Kidney epithelial cell (primary cell): ENCODE data around the gene GMPPB. TPM values are rescaled to one million over a fixed set of nuclear protein-coding genes. Genes with fewer than 3 reads are reported as not detected.
"Not testable (repeated sequence)": the region's sequence is repeated elsewhere in the genome, so short reads cannot be mapped to it uniquely, and the experiment has no call there.

Experiments
- DNase-seq: peaks from one replicate; pipeline ENCODE4 v3.0.0-alpha.2; 2010; ENCODE audit warnings: low read depth
- H3K27me3 ChIP-seq: 2 replicates; pipeline ENCODE4 v1.6.0; 2011; ENCODE audit warnings: low read length; ENCODE audit not compliant: control insufficient read depth, insufficient read depth
- H3K36me3 ChIP-seq: 2 replicates; pipeline ENCODE4 v1.5.1; 2011; ENCODE audit warnings: low read length; ENCODE audit not compliant: control insufficient read depth, insufficient read depth
- H3K4me3 ChIP-seq: 2 replicates; pipeline ENCODE4 v1.5.1; 2011; ENCODE audit warnings: low read depth, mild to moderate bottlenecking, control low read depth, low read length
- total RNA-seq: library from RNA; depleted of rRNA; stranded (reverse); fragments of >200 nt; gene quantifications from 2 replicates; pipeline ENCODE4 v1.2.3, GENCODE V29; 2015
- TF ChIP-seq, protein P1 (sequence below): IDR thresholded peaks from 2 replicates; pipeline ENCODE4 v1.5.1; 2011; ENCODE audit warnings: mild to moderate bottlenecking, moderate library complexity, low read length, control low read depth, inconsistent platforms; ENCODE audit not compliant: insufficient read depth, poor library complexity, severe bottlenecking

The GMPPB gene
- total RNA-seq, 1 donor from 2014 or later = 53.2 TPM

DNA sequence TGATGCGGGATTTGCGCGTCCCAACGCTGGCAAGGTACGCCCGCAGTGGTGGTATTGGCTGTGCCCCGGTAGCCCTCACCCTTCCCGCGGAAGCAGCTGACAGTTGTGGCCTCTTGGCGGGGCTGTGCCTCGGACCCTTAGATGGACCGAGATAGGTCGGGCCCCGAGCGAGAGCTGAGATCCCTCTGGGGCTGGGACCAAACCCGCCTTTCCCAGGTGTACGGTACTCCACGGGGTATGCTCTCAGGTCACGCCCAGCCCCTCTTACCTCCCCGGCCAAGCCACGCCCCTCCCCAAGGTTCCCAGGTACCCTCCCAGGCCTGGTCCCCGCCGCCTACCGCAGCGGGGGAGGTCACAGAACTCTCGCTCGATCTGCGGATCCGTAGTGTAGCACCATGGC lies 37.4 kb downstream of the GMPPB start:
- DNase-seq, H3K27me3 ChIP-seq, H3K36me3 ChIP-seq: not testable (repeated sequence)
- H3K4me3 ChIP-seq = peak overlapping the region; percentile 35

DNA sequence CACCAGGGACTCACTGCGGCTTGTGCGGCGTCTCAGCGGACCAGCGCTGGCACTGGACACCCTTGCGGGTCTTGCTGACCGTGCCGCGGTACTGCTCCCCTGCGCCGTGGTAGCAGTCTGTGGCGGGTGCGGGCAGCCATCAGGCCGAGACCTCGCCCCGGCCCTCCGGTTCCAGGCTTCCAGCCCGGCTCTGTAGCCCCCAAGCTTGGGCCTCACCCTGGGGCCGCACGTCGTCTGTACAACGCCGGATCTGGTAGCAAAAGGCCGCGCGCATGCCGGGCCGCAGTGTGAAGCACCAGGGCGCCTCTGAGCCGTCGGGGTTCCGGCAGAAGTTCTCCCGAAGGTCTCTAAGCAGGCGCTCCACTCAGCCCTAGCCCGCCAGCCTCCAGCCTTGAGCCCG lies 37.9 kb downstream of the GMPPB start:
- not testable (repeated sequence) for H3K36me3 ChIP-seq, H3K27me3 ChIP-seq, DNase-seq
- H3K4me3 ChIP-seq = peak overlapping the region; percentile 11

DNA sequence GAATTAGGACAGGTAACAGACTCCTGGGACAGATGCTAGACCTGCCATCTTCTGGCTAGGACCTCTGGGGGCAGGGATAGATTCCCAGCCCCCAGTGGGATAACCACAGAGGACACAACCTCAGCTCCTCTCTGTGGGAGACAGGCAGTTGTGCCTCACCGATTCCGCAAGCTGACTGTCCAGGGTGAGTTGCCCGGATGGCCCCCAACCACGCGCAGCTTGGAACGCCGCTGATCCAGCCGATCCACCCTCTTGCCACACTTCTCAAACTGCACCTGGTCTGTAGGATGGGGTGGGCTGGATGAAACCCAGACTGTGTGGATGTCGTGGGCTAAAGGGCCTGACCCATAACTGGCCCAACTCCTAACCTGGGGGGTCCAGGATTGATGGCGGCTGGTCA lies 38.6 kb downstream of the GMPPB start:
- DNase-seq, H3K36me3 ChIP-seq, H3K27me3 ChIP-seq, H3K4me3 ChIP-seq: not testable (repeated sequence)

DNA sequence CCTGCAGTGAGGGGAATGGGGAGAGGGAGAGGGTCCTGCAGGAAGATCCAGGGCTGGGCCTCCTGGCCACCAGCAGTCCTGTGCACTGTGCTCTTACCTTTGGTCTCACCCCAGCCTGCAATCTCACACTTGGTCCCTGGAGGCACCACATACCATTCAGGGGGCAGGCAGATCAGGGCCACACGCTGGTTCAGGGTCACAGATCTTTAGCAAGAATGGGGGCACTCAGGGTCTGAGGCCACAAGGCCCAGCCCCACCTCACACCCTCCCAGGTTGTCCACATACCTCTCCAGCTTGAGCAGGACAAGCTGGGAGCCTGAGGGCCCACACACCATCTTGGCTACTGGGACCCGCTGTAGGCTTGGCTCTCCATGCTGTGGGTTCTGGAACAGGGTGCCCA lies 39.3 kb downstream of the GMPPB start:
- not testable (repeated sequence) for H3K27me3 ChIP-seq, H3K4me3 ChIP-seq, DNase-seq, H3K36me3 ChIP-seq

DNA sequence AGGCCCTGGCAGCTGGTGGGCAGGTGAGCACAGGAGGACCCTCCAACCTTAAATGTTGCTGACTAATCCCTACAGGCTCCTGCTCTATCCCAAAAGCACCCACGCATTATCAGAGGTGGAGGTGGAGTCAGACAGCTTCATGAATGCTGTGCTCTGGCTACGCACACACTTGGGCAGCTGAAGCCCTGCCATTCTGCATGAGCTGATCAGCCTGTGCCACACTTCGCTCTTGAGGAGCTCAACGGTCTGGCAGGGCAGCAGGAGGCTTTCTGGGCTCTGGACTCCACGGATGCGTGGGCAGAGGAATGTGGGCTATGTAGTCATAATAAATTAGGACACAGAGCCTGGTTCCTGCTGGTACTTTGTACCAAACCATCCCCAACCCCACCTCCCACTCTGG lies 40.6 kb downstream of the GMPPB start:
- TF ChIP-seq, protein P1, sequence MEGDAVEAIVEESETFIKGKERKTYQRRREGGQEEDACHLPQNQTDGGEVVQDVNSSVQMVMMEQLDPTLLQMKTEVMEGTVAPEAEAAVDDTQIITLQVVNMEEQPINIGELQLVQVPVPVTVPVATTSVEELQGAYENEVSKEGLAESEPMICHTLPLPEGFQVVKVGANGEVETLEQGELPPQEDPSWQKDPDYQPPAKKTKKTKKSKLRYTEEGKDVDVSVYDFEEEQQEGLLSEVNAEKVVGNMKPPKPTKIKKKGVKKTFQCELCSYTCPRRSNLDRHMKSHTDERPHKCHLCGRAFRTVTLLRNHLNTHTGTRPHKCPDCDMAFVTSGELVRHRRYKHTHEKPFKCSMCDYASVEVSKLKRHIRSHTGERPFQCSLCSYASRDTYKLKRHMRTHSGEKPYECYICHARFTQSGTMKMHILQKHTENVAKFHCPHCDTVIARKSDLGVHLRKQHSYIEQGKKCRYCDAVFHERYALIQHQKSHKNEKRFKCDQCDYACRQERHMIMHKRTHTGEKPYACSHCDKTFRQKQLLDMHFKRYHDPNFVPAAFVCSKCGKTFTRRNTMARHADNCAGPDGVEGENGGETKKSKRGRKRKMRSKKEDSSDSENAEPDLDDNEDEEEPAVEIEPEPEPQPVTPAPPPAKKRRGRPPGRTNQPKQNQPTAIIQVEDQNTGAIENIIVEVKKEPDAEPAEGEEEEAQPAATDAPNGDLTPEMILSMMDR = no peak
- H3K36me3 ChIP-seq = peaks cover 11% of the 10 kb centered on the region
- DNase-seq = no peak
- H3K27me3 ChIP-seq = peaks cover 2% of the 10 kb centered on the region
- no peak overlapping the region for H3K4me3 ChIP-seq

DNA sequence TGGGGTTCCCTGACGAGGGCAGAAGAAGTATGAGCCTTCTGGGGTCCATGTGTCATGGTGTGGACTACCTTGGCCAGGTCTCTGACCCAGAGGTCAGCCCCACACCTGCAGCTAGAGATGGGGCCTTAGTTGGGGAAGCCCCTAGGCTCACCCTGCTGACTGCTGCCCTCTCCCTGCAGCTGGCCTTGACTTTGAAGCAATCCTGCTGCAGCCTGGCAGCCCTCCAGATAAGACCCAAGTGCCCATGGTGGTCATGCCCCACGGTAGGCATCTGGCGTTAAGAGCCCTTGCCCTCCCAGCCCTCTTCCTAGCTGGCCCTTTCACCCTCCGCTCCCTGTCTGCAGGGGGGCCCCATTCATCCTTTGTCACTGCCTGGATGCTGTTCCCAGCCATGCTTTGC lies 42.2 kb downstream of the GMPPB start:
- H3K36me3 ChIP-seq = peaks cover 14% of the 10 kb centered on the region
- no peak overlapping the region for H3K4me3 ChIP-seq
- DNase-seq = no peak
- TF ChIP-seq, protein P1 = no peak
- H3K27me3 ChIP-seq = peaks cover 2% of the 10 kb centered on the region

DNA sequence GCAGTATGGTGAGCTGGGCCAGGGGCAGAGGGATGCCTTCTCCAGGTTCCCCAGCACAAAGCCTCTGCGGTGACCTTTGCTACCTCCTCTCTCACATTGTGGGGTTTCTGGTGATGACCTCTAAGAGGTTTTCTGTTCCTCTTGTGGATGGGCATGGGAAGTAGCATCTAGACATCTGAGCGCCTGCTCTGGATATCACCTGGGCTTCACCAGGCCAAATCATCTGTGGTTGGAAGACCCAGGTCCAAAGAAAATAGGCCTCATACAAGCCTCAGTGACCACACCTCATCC lies 42.6 kb downstream of the GMPPB start:
- TF ChIP-seq, protein P1 = no peak
- no peaks in the 10 kb centered on the region for H3K27me3 ChIP-seq
- no peak overlapping the region for H3K4me3 ChIP-seq
- DNase-seq = no peak
- peaks cover 14% of the 10 kb centered on the region for H3K36me3 ChIP-seq

DNA sequence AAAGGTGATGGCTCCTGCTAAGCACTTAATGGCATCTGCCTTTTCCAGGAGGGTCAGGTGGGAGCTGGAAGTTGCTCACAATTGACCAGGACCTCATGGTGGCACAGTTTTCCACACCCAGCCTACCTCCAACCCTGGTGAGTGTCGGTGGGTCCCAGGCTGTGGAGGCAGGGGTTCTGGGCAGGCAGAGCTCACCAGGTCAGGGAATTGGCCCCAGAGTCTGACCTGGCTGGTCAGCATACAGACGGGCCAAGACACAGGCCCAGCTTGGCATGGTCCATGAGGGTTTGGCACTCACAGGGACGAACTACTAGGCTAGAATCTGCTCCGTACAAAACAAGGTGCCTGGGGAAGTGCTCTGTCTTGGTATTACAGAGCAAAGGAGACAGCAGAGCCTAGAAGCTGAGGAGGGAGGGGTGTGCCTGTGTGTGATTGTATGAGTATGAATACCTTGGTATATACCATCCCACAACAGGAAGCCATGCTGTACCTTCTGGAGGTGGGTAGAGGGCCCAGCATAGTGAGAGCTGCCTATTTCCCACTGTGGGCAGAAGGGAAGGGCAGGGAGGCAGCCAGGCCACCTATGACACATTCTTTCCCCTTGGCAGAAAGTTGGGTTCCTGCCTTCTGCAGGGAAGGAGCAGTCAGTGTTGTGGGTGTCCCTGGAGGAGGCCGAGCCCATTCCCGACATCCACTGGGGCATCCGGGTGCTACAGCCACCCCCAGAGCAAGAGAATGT lies 43.1 kb downstream of the GMPPB start:
- TF ChIP-seq, protein P1 = no peak
- DNase-seq = no peak
- H3K36me3 ChIP-seq = peaks cover 14% of the 10 kb centered on the region
- no peaks in the 10 kb centered on the region for H3K27me3 ChIP-seq
- no peak overlapping the region for H3K4me3 ChIP-seq
